NCI-H1417 treated with DMSO at 0.1 percent for 48 hours (cell line): ENCODE data around the gene ABLIM2.

ENCODE experiments used
- DNase-seq: peaks from one replicate; lab custom pipeline; 2025; lab: John Stamatoyannopoulos, UW

Gene ABLIM2

GRCh38 chr4:8001564-8002355 lies 156.9 kb downstream of the ABLIM2 start:
- DNase-seq = no peak

GRCh38 chr4:8000721-8001491 lies 157.7 kb downstream of the ABLIM2 start:
- no peak for DNase-seq

GRCh38 chr4:8000247-8000646 lies 158.4 kb downstream of the ABLIM2 start:
- DNase-seq = no peak

GRCh38 chr4:7999695-8000094 lies 158.9 kb downstream of the ABLIM2 start:
- no peak for DNase-seq

GRCh38 chr4:7999279-7999678 lies 159.3 kb downstream of the ABLIM2 start:
- DNase-seq = no peak

GRCh38 chr4:7998447-7998846 lies 160.2 kb downstream of the ABLIM2 start:
- DNase-seq = no peak

GRCh38 chr4:7995866-7996265 lies 162.7 kb downstream of the ABLIM2 start:
- no peak for DNase-seq

GRCh38 chr4:7995135-7995534 lies 163.5 kb downstream of the ABLIM2 start:
- no peak for DNase-seq

- DNase-seq = no peak
These were observed 164.9 kb downstream of the ABLIM2 start for GRCh38 chr4:7993671-7994070.

- DNase-seq = no peak
These were observed 165.8 kb downstream of the ABLIM2 start for GRCh38 chr4:7992846-7993245.

GRCh38 chr4:7990807-7991459 lies 167.7 kb downstream of the ABLIM2 start:
- DNase-seq = no peak

- no peak for DNase-seq
These were observed 169.0 kb downstream of the ABLIM2 start for GRCh38 chr4:7989654-7990053.

- no peak for DNase-seq
These were observed 170.2 kb downstream of the ABLIM2 start for GRCh38 chr4:7988437-7988836.

- no peak for DNase-seq
These were observed 171.2 kb downstream of the ABLIM2 start for GRCh38 chr4:7987148-7987989.

GRCh38 chr4:7985891-7986441 lies 172.6 kb downstream of the ABLIM2 start:
- DNase-seq = no peak

- no peak for DNase-seq
These were observed 173.5 kb downstream of the ABLIM2 start for GRCh38 chr4:7985072-7985471.

GRCh38 chr4:7984286-7984925 lies 174.2 kb downstream of the ABLIM2 start:
- no peak for DNase-seq

- no peak for DNase-seq
These were observed 175.3 kb downstream of the ABLIM2 start for GRCh38 chr4:7983296-7983695.

- DNase-seq = no peak
These were observed 176.7 kb downstream of the ABLIM2 start for GRCh38 chr4:7981738-7982394.

GRCh38 chr4:7980036-7980435 lies 178.6 kb downstream of the ABLIM2 start:
- no peak for DNase-seq

GRCh38 chr4:7979652-7979968 lies 179.0 kb downstream of the ABLIM2 start:
- DNase-seq = no peak
